Cerebellar nuclear complex (tissue), 1 donor: Measurements from ENCODE around the gene EMC7.
"Not testable (repeated sequence)": the region's sequence is repeated elsewhere in the genome, so short reads cannot be mapped to it uniquely, and the experiment has no call there.

Source experiments
- DNase-seq, 2 experiments: peaks; one replicate each; lab custom pipeline; 2025; lab: John Stamatoyannopoulos, UW

The EMC7 gene

GRCh38 chr15:34084086-34084485 lies 17.6 kb downstream of the EMC7 start:
- DNase-seq: no peak

- DNase-seq: no peak
These were observed 21.8 kb downstream of the EMC7 start for GRCh38 chr15:34079904-34080303.

DNA sequence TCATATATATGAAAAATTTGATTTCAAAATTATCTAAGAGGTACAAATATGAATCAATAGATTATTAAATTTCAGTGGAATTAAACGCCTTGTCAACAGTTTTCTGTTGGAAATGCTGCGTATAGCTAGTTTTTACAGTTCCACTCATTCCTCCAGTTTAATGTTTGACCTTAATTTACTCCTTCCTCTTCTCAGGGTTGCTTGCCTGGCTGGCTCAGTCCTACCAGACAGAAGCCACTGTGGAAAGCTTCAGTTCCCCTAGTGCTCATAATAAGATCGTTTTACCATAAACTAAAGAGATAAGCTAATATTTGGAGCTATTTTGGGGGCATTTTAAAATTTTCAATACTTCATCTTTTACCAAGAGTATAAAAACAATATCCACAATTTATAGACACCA lies 22.8 kb downstream of the EMC7 start:
- DNase-seq: no peak

- no peak for DNase-seq
These were observed 24.9 kb downstream of the EMC7 start for GRCh38 chr15:34076785-34077184.

GRCh38 chr15:34070003-34070402 lies 31.7 kb downstream of the EMC7 start:
- DNase-seq: no peak

- no peak for DNase-seq
These were observed 35.7 kb downstream of the EMC7 start for GRCh38 chr15:34065941-34066340.

GRCh38 chr15:34065261-34065660 lies 36.4 kb downstream of the EMC7 start:
- no peak for DNase-seq

DNA sequence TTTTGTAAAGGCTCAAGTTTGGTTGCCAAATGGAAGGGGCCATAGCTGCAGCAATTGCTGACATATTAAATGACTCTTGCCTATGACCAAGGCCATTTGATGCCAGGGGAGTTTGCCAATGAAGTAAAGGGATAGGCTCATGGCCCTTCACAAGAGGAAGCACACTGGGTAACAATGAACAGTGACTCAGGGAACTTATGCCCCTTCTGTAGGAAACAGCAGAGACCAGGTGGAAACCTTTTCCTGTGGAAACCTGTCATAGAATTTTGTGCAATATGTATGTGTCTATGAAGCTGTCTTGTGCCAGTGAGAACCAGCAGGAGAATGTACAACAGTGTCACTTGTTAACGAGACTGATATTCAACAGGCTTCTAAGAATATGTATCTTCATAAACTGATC lies 37.2 kb downstream of the EMC7 start:
- DNase-seq: no peak

GRCh38 chr15:34059946-34060345 lies 41.7 kb downstream of the EMC7 start:
- DNase-seq: no peak

DNA sequence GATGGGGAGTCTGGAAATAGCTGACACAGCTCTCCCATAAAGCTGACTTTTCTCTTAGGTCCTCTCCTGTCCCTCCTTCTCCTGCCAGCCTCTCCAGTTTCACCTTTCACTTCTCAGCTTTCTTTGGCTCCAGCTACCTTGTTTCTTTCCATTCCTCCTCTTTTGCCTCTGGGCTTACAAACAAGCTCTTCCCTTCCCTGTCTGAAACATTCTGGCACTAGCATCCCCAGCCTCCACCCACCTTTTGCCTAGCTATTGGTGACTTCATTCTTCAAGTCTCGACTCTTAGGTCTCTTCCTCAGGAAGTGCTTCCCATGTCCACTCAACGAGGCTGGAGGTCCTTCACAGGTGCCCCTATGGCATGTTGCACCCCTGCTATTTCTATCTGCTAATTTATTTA lies 42.2 kb downstream of the EMC7 start:
- DNase-seq: no peak

GRCh38 chr15:34056911-34057310 lies 44.8 kb downstream of the EMC7 start:
- DNase-seq: no peak

DNA sequence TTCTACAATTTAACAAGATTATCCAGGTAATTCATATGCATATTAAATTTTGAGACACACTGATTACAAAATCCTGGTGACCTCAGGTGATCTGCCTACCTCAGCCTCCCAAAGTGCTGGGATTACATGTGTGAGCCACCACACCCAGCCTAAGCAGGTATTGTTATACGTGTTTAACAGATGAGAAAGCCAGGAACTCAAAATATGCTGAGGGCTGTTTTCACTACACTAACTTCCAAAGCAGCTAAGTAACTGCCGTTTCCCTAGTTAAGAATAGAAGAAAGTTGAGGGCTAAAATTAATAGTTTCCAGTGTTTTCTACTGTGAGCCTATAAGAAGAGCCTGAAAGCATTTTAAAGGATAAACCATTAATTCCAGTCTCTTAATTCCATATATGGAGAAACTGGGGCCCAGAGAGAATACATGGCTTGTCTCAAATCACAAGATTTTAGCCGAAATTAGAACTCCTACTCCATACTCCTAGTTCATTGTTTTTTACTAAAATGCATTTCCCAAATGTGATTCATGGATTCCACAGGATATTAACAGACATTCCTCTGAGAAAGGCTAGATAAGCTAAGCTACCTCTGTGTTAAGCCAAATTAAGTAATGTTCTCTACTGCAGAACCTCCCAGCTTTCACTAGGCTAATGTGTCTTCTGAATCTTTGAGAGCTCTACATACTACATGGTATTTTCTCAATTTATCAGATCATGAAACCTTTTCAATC lies 45.6 kb downstream of the EMC7 start:
- no peak for DNase-seq

GRCh38 chr15:34054081-34054707 lies 47.5 kb downstream of the EMC7 start:
- DNase-seq: no peak

GRCh38 chr15:34050385-34050784 lies 51.3 kb downstream of the EMC7 start:
- not testable (repeated sequence) for DNase-seq

GRCh38 chr15:34049112-34049511 lies 52.5 kb downstream of the EMC7 start:
- no peak for DNase-seq

GRCh38 chr15:34047893-34048775 lies 53.5 kb downstream of the EMC7 start:
- DNase-seq: no peak

DNA sequence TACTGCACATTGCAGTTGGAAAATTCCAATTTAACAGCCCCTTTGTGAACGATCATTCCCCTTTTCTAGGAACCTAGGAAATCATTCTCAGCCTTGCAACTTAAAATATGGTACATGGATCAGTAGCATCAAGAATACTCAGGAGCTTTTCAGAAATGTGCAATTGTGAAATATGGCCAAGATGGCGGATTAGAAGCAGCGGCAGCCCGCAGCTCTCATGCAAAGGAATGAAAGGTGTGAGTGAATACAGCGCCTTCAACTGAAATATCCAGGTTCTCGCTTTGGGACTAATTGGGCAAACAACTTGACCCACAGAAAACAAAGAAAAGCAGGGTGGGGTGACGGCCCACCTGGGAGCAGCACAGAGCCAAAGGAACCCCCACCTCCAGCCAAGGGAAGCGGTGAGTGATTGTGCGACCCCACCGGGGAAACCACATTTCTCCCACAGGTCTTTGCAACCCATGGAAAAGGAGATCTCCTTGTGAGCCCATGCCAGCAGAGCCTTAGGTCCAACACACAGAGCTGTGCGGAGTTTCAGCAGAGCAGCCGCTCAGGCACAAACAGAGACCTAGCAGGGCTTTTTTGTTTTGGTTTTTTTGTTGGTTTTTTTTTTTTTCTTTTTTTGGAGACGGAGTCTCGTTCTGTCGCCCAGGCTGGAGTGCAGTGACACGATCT lies 55.1 kb downstream of the EMC7 start:
- DNase-seq: no peak

DNA sequence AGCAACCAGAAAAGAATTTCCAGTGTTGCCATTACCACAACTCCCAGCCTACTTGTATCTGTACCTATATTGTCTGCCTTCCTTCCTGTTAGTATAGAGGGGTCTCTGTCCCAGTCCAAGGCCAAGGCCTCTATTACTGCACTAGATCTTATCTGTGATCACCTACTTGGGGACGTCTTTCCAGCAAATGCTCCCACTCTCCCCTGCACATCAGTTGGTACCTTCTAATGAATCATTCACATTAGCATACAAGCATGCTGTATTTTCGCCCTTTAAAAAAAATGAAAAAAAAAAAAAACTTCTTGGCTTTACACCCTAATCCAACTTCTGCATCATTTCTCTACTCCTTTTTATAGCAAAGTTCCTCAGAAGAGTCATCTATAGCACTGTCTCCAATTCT lies 57.8 kb downstream of the EMC7 start:
- no peak for DNase-seq

DNA sequence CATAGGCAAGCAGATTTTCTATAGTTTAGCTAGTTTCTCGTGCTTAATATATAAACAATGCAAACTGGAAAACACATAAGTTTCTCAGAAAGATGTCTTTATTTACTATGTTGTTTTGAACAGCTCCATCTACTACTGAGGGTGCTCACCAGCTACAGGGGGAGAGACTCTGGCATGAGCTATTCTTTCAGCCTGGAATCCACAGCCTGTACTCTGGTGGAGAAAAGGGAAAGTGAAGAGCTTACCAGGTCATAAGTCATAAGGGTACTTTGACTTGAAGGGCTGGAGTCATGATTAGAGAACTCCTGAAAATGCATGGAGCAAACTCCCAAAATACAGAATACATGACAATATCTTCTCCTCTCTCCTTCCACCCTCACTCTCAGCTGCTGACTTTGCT lies 58.3 kb downstream of the EMC7 start:
- DNase-seq: no peak

- no peak for DNase-seq
These were observed 61.9 kb downstream of the EMC7 start for GRCh38 chr15:34039790-34040113.

GRCh38 chr15:34038871-34039789 lies 62.5 kb downstream of the EMC7 start, which contains the start of gene AVEN:
TSS of gene AVEN (minus strand) at chr15:34039204. CDS start at chr15:34039046, 158 bp downstream.
- DNase-seq: no peak
